HepG2 (cell line): ENCODE measurements around the gene CCT5. TPM values are rescaled to one million over a fixed set of nuclear protein-coding genes. Genes with fewer than 3 reads are reported as not detected.

Experiments used
- ATF6 ChIP-seq: sonication (generic); formaldehyde crosslinking; conservative IDR thresholded peaks from 2 replicates; pipeline ENCODE4 v1.4.0; 2020; ENCODE audit warnings: missing genetic modification reagents
- ELK4 ChIP-seq: sonication (generic); formaldehyde crosslinking; IDR thresholded peaks from 2 replicates; pipeline ENCODE4 v1.9.0; 2021; ENCODE audit warnings: missing genetic modification reagents, borderline replicate concordance
- EP300 ChIP-seq, 3 experiments: sonication (generic) in 1 of 3; formaldehyde crosslinking in 1 of 3; IDR thresholded peaks; 2 replicates each; pipeline versions ENCODE4 v1.5.1 to v1.6.1; 2011 to 2020; ENCODE audit warnings: low read depth in 2 of 3, low read length in 2 of 3, borderline replicate concordance in 1 of 3, improper control_type of control experiment in 1 of 3, mild to moderate bottlenecking in 1 of 3, missing genetic modification reagents in 1 of 3, moderate library complexity in 1 of 3
- HNRNPH1 ChIP-seq: fragments of 200-400 bp; formaldehyde crosslinking; optimal IDR thresholded peaks from 2 replicates; pipeline ENCODE3; 2017; ENCODE audit warnings: mild to moderate bottlenecking, low read depth, low read length
- HNRNPLL ChIP-seq: fragments of 200-400 bp; formaldehyde crosslinking; IDR thresholded peaks from 2 replicates; pipeline ENCODE4 v1.6.1; 2017; ENCODE audit warnings: mild to moderate bottlenecking, low read depth, low read length; ENCODE audit not compliant: poor library complexity, severe bottlenecking
- JDP2 ChIP-seq: sonication (generic); formaldehyde crosslinking; IDR thresholded peaks from 2 replicates; pipeline ENCODE4 v1.8.1; 2022; ENCODE audit warnings: missing genetic modification reagents, borderline replicate concordance
- MXI1 ChIP-seq: IDR thresholded peaks from 3 replicates; pipeline ENCODE4 v1.6.1; 2012; ENCODE audit warnings: low read depth, low read length, inconsistent platforms, borderline replicate concordance
- PRDM10 ChIP-seq: sonication (generic); formaldehyde crosslinking; IDR thresholded peaks from 2 replicates; pipeline ENCODE4 v1.4.0; 2020; ENCODE audit warnings: low read depth, missing genetic modification reagents
- TMF1 ChIP-seq: sonication (generic); formaldehyde crosslinking; IDR thresholded peaks from 2 replicates; pipeline ENCODE4 v1.8.1; 2022; ENCODE audit warnings: low read depth, missing genetic modification reagents
- U2AF2 ChIP-seq: fragments of 200-400 bp; formaldehyde crosslinking; IDR thresholded peaks from 2 replicates; pipeline ENCODE4 v1.6.1; 2017; ENCODE audit warnings: low read depth, mild to moderate bottlenecking, low read length
- ZFP90 ChIP-seq: sonication (generic); formaldehyde crosslinking; IDR thresholded peaks from 2 replicates; pipeline ENCODE4 v1.8.0; 2022; ENCODE audit warnings: missing genetic modification reagents, mild to moderate bottlenecking, inconsistent platforms, borderline replicate concordance
- ZNF354B ChIP-seq: sonication (generic); formaldehyde crosslinking; IDR thresholded peaks from 2 replicates; pipeline ENCODE4 v1.8.0; 2022; ENCODE audit warnings: mild to moderate bottlenecking, missing genetic modification reagents
- ZNF468 ChIP-seq: sonication (generic); formaldehyde crosslinking; IDR thresholded peaks from 2 replicates; pipeline ENCODE4 v1.8.0; 2022; ENCODE audit warnings: mild to moderate bottlenecking, moderate library complexity, missing genetic modification reagents
- ZNF580 ChIP-seq: IDR thresholded peaks from 2 replicates; pipeline ENCODE4 v1.6.1; 2016; ENCODE audit warnings: low read depth, borderline replicate concordance
- polyA plus RNA-seq, 8 experiments: library from polyadenylated mRNA; depleted of rRNA in 3 of 8; stranded (reverse) in 7 of 8; unstranded in 1 of 8; fragments of >200 nt; fragmentation: Illumina TruSeq in 4 of 8; extraction: Trizol in 4 of 8; gene quantifications; 2 replicates each; pipeline versions ENCODE4 v1.2.1 to v1.2.3, GENCODE V29; 2011 to 2016; ENCODE audit warnings: low read depth in 4 of 8, missing spikeins in 1 of 8, mixed read lengths in 1 of 8; ENCODE audit not compliant: insufficient read depth in 1 of 8
- total RNA-seq, 5 experiments: library from RNA; depleted of rRNA; stranded (reverse); fragments of >200 nt; fragmentation: Illumina TruSeq; extraction: Trizol; gene quantifications; 2 replicates each; pipeline ENCODE4 v1.2.3, GENCODE V29; 2016; ENCODE audit warnings: low read depth in 1 of 5
- TF ChIP-seq, protein P1 (sequence below): sonication (generic); formaldehyde crosslinking; IDR thresholded peaks from 2 replicates; pipeline ENCODE4 v1.8.1; 2023; ENCODE audit warnings: mild to moderate bottlenecking, missing genetic modification reagents, borderline replicate concordance
- TF ChIP-seq, protein P2 (sequence below): sonication (generic); formaldehyde crosslinking; IDR thresholded peaks from 2 replicates; pipeline ENCODE4 v1.8.1; 2023; ENCODE audit warnings: missing genetic modification reagents, mild to moderate bottlenecking, borderline replicate concordance

The CCT5 gene
- total and polyA plus RNA-seq, 2 of the 13 experiments (the other 11 are each of a cell fraction or from before 2014, with no cell fraction given), result 319 to 708 TPM

DNA sequence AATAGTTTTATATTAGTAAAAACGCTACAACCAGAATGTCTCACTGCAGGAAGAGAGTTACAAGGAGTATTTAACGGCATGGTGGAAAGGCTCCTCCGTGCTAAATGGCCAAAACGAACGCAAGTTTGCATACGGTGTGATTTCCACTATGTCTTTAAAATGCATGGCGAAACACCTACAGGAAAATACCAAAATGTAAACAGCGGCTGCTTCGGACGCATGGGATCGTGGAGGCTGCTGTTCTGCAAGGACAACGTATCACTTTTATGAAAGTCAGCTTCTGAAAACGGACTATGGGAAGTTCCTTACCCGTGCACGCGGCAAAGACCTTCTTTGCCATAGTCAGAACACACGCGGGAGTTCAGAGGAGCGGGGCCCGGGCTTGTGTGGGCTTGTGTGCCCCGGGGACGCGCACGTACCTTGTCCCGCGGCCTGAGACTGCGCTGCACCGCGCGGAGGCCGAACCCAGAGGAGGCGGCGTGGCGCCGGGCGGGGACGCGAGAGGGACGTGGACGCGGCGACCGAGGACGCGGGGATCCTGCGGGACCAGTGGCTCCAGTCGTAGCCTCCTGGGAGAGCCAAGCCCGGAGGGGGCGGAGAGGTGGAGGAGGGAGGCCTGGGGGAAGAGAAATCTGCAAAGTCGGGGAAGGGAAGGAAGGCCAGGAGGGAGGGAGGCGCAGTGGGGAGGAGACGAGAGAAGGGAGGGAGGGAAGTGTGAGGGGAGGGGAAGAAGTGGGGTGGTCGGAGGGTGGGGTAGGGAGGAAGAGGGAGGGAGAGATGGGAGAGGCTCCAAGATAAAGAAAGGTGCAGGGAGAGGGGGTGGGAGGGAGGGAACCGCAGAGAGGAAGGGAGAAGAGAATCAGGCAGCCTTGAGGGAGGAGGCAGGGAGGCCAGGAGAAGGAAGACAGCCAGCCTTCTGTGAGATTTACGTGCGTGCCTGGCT lies 57.4 kb downstream of the CCT5 start, which contains the start of gene CMBL (continued):
- TF ChIP-seq ZNF580 (no peak; the same call in 1 of the 2 replicates), ZNF354B (CRISPR knock-in tag) (no peak), HNRNPLL (peak; percentile 80), JDP2 (CRISPR knock-in tag) (no peak), PRDM10 (CRISPR knock-in tag) (0 out of 2 replicates have a peak, but pooled peaks have one; percentile 34), ZFP90 (CRISPR knock-in tag) (no peak; the same call in 1 of the 2 replicates), U2AF2 (no peak), ATF6 (CRISPR knock-in tag) (no peak), TMF1 (no peak), MXI1 (no peak), HNRNPH1 (no peak), ZNF468 (CRISPR knock-in tag) (no peak), ELK4 (CRISPR knock-in tag) (no peak), EP300 (IDR thresholded peaks at IDR 0.05; ENCODE audit: low read depth in 2 of 2, low read length in 2 of 2) (no peak), EP300 (CRISPR knock-in tag; IDR thresholded peaks at IDR 0.05; ENCODE audit: borderline replicate concordance) (no peak)
- TF ChIP-seq, protein P1, sequence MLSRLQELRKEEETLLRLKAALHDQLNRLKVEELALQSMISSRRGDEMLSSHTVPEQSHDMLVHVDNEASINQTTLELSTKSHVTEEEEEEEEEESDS (CRISPR knock-in tag), result no peak
- TF ChIP-seq, protein P2, sequence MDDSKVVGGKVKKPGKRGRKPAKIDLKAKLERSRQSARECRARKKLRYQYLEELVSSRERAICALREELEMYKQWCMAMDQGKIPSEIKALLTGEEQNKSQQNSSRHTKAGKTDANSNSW, result no peak
